B cell (primary cell): ENCODE data around the gene MIDN.

Source experiments
- EZH2 ChIP-seq: IDR thresholded peaks from 2 replicates; pipeline ENCODE4 v1.6.1; 2012; ENCODE audit warnings: borderline replicate concordance, low read depth, mild to moderate bottlenecking, moderate library complexity, low read length; ENCODE audit not compliant: insufficient read depth, poor library complexity, severe bottlenecking
- TF ChIP-seq, protein P1 (sequence below): fragments of 200-600 bp; IDR thresholded peaks from one replicate; pipeline ENCODE4 v1.8.0; 2022; ENCODE audit warnings: antibody characterized with exemption, mild to moderate bottlenecking

DNA sequence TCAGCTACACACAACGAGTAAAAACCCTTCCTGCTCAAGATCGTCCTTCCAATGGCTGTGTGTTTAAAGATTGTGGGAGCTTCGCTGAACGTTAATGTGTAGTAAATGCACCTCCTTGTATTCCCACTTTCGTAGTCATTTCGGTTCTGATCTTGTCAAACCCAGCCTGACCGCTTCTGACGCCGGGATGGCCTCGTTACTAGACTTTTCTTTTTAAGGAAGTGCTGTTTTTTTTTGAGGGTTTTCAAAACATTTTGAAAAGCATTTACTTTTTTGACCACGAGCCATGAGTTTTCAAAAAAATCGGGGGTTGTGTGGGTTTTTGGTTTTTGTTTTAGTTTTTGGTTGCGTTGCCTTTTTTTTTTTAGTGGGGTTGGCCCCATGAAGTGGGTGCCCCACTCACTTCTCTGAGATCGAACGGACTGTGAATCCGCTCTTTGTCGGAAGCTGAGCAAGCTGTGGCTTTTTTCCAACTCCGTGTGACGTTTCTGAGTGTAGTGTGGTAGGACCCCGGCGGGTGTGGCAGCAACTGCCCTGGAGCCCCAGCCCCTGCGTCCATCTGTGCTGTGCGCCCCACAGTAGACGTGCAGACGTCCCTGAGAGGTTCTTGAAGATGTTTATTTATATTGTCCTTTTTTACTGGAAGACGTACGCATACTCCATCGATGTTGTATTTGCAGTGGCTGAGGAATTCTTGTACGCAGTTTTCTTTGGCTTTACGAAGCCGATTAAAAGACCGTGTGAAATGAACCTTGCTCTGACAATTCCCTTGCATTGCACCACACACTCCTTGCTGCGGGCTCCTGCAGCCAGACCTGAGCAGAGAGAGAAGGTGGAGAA lies 24.3 kb downstream of the MIDN start:
- TF ChIP-seq, protein P1, sequence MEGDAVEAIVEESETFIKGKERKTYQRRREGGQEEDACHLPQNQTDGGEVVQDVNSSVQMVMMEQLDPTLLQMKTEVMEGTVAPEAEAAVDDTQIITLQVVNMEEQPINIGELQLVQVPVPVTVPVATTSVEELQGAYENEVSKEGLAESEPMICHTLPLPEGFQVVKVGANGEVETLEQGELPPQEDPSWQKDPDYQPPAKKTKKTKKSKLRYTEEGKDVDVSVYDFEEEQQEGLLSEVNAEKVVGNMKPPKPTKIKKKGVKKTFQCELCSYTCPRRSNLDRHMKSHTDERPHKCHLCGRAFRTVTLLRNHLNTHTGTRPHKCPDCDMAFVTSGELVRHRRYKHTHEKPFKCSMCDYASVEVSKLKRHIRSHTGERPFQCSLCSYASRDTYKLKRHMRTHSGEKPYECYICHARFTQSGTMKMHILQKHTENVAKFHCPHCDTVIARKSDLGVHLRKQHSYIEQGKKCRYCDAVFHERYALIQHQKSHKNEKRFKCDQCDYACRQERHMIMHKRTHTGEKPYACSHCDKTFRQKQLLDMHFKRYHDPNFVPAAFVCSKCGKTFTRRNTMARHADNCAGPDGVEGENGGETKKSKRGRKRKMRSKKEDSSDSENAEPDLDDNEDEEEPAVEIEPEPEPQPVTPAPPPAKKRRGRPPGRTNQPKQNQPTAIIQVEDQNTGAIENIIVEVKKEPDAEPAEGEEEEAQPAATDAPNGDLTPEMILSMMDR, result no peak
- TF ChIP-seq EZH2, result no peak
